Endothelial cell (in vitro differentiated cells): ENCODE data around the gene GALT. TPM values are rescaled to one million over a fixed set of nuclear protein-coding genes. Genes with fewer than 3 reads are reported as not detected.

Experiments
- DNase-seq: peaks from one replicate; pipeline ENCODE4 v3.0.0; 2021; ENCODE audit warnings: low spot score
- H3K27ac Mint-ChIP-seq: one replicate; pipeline ENCODE4 v1.8.0; 2021; ENCODE audit warnings: mixed read lengths, inconsistent platforms; ENCODE audit not compliant: unreplicated experiment
- H3K27me3 Mint-ChIP-seq: one replicate; pipeline ENCODE4 v1.8.0; 2021; ENCODE audit warnings: mild to moderate bottlenecking, moderate library complexity, mixed read lengths, inconsistent platforms; ENCODE audit not compliant: unreplicated experiment
- H3K36me3 Mint-ChIP-seq: one replicate; pipeline ENCODE4 v1.8.0; 2021; ENCODE audit warnings: mild to moderate bottlenecking, low read depth, mixed read lengths, inconsistent platforms; ENCODE audit not compliant: unreplicated experiment
- H3K4me1 Mint-ChIP-seq: one replicate; pipeline ENCODE4 v1.8.0; 2021; ENCODE audit warnings: mild to moderate bottlenecking, mixed read lengths, inconsistent platforms; ENCODE audit not compliant: unreplicated experiment
- H3K4me3 Mint-ChIP-seq: one replicate; pipeline ENCODE4 v1.8.0; 2021; ENCODE audit warnings: mild to moderate bottlenecking, mixed read lengths, inconsistent platforms; ENCODE audit not compliant: unreplicated experiment
- H3K9me3 Mint-ChIP-seq: one replicate; pipeline ENCODE4 v1.8.0; 2021; ENCODE audit warnings: mixed read lengths, inconsistent platforms; ENCODE audit not compliant: unreplicated experiment
- CTCF ChIP-seq: fragments of 200-600 bp; sonication (generic); IDR thresholded peaks from one replicate; pipeline ENCODE4 v1.5.0; 2021; ENCODE audit warnings: antibody characterized with exemption; ENCODE audit not compliant: unreplicated experiment
- total RNA-seq: library from RNA; stranded (reverse); fragmentation: NEBNext Ultra II Directional; extraction: Animal tissue kit (Norgen Biotek cat#: 25700); gene quantifications from one replicate; pipeline ENCODE4 v1.2.1, GENCODE V29; 2021; ENCODE audit not compliant: unreplicated experiment

Gene GALT
- total RNA-seq, 1 donor from 2014 or later: 53.1 TPM

GRCh38 chr9:34684145-34684544 lies 37.7 kb downstream of the GALT start:
- Mint-ChIP-seq H3K27me3 (peaks cover 12% of the 10 kb centered on the region), H3K27ac (no peak overlapping the region), H3K4me3 (no peak overlapping the region), H3K4me1 (no peaks in the 10 kb centered on the region), H3K36me3 (no peaks in the 10 kb centered on the region), H3K9me3 (no peaks in the 10 kb centered on the region)
- no peak for TF ChIP-seq CTCF
- no peak for DNase-seq

GRCh38 chr9:34684816-34685215 lies 38.3 kb downstream of the GALT start:
- Mint-ChIP-seq H3K36me3 (no peaks in the 10 kb centered on the region), H3K9me3 (no peaks in the 10 kb centered on the region), H3K4me3 (no peak overlapping the region), H3K27me3 (peaks cover 12% of the 10 kb centered on the region), H3K4me1 (no peaks in the 10 kb centered on the region), H3K27ac (no peak overlapping the region)
- DNase-seq: no peak
- TF ChIP-seq CTCF: no peak

- Mint-ChIP-seq H3K4me3 (no peak overlapping the region), H3K4me1 (peaks cover 3% of the 10 kb centered on the region), H3K9me3 (no peaks in the 10 kb centered on the region), H3K36me3 (no peaks in the 10 kb centered on the region), H3K27me3 (peaks cover 12% of the 10 kb centered on the region), H3K27ac (no peak overlapping the region)
- no peak for DNase-seq
- no peak for TF ChIP-seq CTCF
These were observed 39.1 kb downstream of the GALT start for GRCh38 chr9:34685591-34685990.

GRCh38 chr9:34686231-34686630 lies 39.8 kb downstream of the GALT start:
- no peaks in the 10 kb centered on the region for H3K9me3 Mint-ChIP-seq
- no peak overlapping the region for H3K27ac Mint-ChIP-seq
- H3K4me3 Mint-ChIP-seq: no peak overlapping the region
- DNase-seq: no peak
- H3K36me3 Mint-ChIP-seq: no peaks in the 10 kb centered on the region
- H3K27me3 Mint-ChIP-seq: peaks cover 13% of the 10 kb centered on the region
- TF ChIP-seq CTCF: no peak
- H3K4me1 Mint-ChIP-seq: peaks cover 3% of the 10 kb centered on the region

GRCh38 chr9:34686732-34687131 lies 40.3 kb downstream of the GALT start:
- peaks cover 14% of the 10 kb centered on the region for H3K27me3 Mint-ChIP-seq
- no peak for DNase-seq
- H3K4me3 Mint-ChIP-seq: no peak overlapping the region
- no peak for TF ChIP-seq CTCF
- H3K4me1 Mint-ChIP-seq: peaks cover 3% of the 10 kb centered on the region
- H3K36me3 Mint-ChIP-seq: no peaks in the 10 kb centered on the region
- no peak overlapping the region for H3K27ac Mint-ChIP-seq
- H3K9me3 Mint-ChIP-seq: no peaks in the 10 kb centered on the region
